TTC549 (cell line): ENCODE data around the gene PUDP.

Source experiments
- FAIRE-seq: peaks from 2 replicates; lab custom pipeline; 2012; peaks lifted over from hg19 to GRCh38; lab: Jason Lieb, UNC

PUDP gene

GRCh38 chrX:7146703-7147412 is 1.1 kb downstream of the PUDP start:
- FAIRE-seq = no peak

- FAIRE-seq = no peak
Measured at GRCh38 chrX:7146020-7146702, 1.8 kb downstream of the PUDP start.

GRCh38 chrX:7145454-7145853 is 2.5 kb downstream of the PUDP start:
- no peak for FAIRE-seq

GRCh38 chrX:7143941-7144525 is 3.9 kb downstream of the PUDP start:
- FAIRE-seq = no peak

- no peak for FAIRE-seq
Measured at GRCh38 chrX:7143076-7143475, 4.9 kb downstream of the PUDP start.

GRCh38 chrX:7139202-7140081 is 8.5 kb downstream of the PUDP start:
- no peak for FAIRE-seq

- FAIRE-seq = no peak
Measured at GRCh38 chrX:7134981-7135380, 13.0 kb downstream of the PUDP start.

GRCh38 chrX:7133050-7133440 is 14.9 kb downstream of the PUDP start:
- FAIRE-seq = no peak

GRCh38 chrX:7132335-7133049 is 15.5 kb downstream of the PUDP start:
- FAIRE-seq = no peak

GRCh38 chrX:7131621-7132020 is 16.3 kb downstream of the PUDP start:
- no peak for FAIRE-seq

GRCh38 chrX:7127056-7127455 is 20.9 kb downstream of the PUDP start:
- FAIRE-seq = no peak

GRCh38 chrX:7120878-7121219 is 27.1 kb downstream of the PUDP start:
- FAIRE-seq = no peak

GRCh38 chrX:7119950-7120877 is 27.7 kb downstream of the PUDP start:
- FAIRE-seq = no peak

GRCh38 chrX:7117587-7117986 is 30.4 kb downstream of the PUDP start:
- no peak for FAIRE-seq

GRCh38 chrX:7116081-7116480 is 31.9 kb downstream of the PUDP start:
- no peak for FAIRE-seq

- no peak for FAIRE-seq
Measured at GRCh38 chrX:7115557-7115956, 32.4 kb downstream of the PUDP start.

- no peak for FAIRE-seq
Measured at GRCh38 chrX:7112071-7112470, 35.9 kb downstream of the PUDP start.

- FAIRE-seq = no peak
Measured at GRCh38 chrX:7111518-7111917, 36.4 kb downstream of the PUDP start.

GRCh38 chrX:7110821-7111276 is 37.1 kb downstream of the PUDP start:
- FAIRE-seq = no peak

- no peak for FAIRE-seq
Measured at GRCh38 chrX:7109838-7110793, 37.8 kb downstream of the PUDP start.
